Measurements from ENCODE around the gene MBD3L2B.
"Not testable (repeated sequence)": the region's sequence is repeated elsewhere in the genome, so short reads cannot be mapped to it uniquely, and the experiment has no call there.

Gene MBD3L2B

DNA sequence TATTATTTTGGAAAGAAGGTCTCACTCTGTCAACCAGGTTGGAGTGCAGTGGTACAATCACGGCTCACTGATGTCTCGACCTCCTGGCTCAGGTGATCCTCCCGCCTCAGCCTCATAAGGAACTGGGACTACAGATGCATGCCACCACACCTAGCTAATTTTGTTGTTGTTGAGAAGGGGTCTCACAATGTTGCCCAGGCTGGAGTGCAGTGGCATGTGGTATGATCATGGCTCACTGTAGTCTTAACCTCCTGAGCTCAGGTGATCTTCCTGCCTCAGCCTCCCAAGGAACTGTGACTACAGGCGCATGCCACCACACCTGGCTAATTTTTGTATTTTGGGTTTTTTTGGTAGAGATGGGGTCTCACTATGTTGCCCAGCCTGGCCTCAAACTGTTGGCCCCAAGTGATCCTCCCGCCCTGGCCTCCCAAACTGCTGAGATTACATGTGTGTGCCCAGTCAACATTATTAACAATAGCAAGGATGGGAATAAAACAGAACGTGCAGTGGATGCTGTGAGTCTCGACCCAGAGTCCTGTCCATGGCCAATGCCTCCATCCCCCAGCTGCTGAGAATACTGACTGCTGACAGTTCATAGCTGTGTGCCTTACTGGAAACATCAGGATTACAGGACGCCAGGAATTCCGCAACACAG is 42.7 kb upstream of the MBD3L2B start:
- Histone ChIP-seq H3K9me3 (no peaks in the 10 kb centered on the region), H3K27ac (no peak overlapping the region), H3K36me3 (no peaks in the 10 kb centered on the region), H3K4me3 (no peak overlapping the region), H3K4me1 (no peaks in the 10 kb centered on the region), H3K27me3 (no peaks in the 10 kb centered on the region)
- TF ChIP-seq, protein P1, sequence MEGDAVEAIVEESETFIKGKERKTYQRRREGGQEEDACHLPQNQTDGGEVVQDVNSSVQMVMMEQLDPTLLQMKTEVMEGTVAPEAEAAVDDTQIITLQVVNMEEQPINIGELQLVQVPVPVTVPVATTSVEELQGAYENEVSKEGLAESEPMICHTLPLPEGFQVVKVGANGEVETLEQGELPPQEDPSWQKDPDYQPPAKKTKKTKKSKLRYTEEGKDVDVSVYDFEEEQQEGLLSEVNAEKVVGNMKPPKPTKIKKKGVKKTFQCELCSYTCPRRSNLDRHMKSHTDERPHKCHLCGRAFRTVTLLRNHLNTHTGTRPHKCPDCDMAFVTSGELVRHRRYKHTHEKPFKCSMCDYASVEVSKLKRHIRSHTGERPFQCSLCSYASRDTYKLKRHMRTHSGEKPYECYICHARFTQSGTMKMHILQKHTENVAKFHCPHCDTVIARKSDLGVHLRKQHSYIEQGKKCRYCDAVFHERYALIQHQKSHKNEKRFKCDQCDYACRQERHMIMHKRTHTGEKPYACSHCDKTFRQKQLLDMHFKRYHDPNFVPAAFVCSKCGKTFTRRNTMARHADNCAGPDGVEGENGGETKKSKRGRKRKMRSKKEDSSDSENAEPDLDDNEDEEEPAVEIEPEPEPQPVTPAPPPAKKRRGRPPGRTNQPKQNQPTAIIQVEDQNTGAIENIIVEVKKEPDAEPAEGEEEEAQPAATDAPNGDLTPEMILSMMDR (IDR thresholded peaks at IDR 0.05): no peak
- no peak for DNase-seq
- intact Hi-C loops (cut with DNase I; ENCODE audit: low total_unique reads): no loop called here

DNA sequence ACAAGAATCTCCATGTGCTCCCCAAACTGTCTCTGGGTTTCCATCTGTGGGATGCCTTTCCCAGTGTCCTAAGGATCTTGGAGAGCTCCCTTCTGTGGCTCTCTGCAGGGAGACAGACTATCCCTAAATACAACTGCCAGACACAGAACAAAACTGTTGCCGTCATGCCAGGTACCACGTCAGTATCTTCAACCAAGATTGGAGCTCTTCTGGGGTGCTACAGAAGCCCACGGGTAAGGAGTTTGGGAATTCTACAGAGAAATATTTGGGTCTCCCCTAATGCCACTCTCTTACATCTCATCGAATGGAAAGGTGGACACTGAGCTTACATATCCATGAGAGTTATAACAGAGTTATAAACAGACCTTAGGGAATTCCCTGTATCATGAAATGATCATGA is 42.1 kb upstream of the MBD3L2B start:
- no peak overlapping the region for H3K27ac ChIP-seq
- H3K9me3 ChIP-seq: no peaks in the 10 kb centered on the region
- intact Hi-C loops (cut with DNase I; ENCODE audit: low total_unique reads): no loop called here
- no peaks in the 10 kb centered on the region for H3K27me3 ChIP-seq
- TF ChIP-seq, protein P1 (IDR thresholded peaks at IDR 0.05): no peak
- no peaks in the 10 kb centered on the region for H3K36me3 ChIP-seq
- H3K4me3 ChIP-seq: no peak overlapping the region
- no peaks in the 10 kb centered on the region for H3K4me1 ChIP-seq
- no peak for DNase-seq

DNA sequence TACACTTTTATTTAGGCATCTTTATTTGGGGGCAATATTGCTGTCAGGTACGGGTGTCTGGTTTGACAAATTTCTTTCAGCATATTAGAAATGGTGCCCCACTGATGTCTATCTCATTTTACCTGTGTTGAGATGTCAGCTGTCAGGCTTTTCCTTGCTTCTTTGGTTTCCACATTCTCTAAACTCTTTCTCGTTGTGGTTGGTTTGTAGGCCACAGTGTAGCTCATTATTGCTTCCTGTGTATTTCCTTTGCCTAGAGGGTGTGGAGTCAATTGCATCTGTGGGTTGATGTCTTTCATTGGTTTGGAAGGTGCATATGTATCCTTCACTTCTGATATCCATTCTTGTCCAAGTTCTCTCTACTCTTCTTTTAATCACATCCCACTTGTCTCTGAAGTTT is 38.7 kb upstream of the MBD3L2B start:
- intact Hi-C loops (cut with DNase I; ENCODE audit: low total_unique reads); H3K4me3 ChIP-seq; H3K9me3 ChIP-seq; H3K27ac ChIP-seq; H3K27me3 ChIP-seq; DNase-seq; H3K36me3 ChIP-seq; H3K4me1 ChIP-seq: not testable (repeated sequence)

DNA sequence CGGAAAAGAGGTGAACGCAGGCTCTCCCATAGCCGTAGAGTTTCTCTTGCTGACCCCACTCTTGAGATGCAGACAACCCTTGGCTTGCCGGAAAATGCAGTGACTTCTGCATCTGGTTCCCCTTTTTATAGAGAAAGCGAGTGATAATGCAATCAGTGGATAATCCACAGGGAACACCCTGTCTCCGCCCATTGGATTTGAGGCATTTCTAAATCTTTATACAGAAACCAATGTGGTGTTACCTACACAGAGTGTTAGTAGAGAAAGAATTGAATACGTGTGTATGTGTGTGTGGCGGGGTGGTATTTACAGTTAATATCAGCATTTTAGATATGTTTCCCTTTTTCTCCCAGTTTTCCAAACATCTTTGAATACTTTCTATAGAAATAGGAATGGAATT is 37.3 kb upstream of the MBD3L2B start, which contains the start of gene MBD3L3:
Gene MBD3L3 (minus strand): TSS at position 101 of the 400 bp plus-strand sequence. CDS start 71 bp downstream, at position 30.
- intact Hi-C loops (cut with DNase I; ENCODE audit: low total_unique reads); H3K27me3 ChIP-seq; H3K4me3 ChIP-seq; H3K27ac ChIP-seq; H3K36me3 ChIP-seq; H3K4me1 ChIP-seq; DNase-seq; H3K9me3 ChIP-seq: not testable (repeated sequence)

DNA sequence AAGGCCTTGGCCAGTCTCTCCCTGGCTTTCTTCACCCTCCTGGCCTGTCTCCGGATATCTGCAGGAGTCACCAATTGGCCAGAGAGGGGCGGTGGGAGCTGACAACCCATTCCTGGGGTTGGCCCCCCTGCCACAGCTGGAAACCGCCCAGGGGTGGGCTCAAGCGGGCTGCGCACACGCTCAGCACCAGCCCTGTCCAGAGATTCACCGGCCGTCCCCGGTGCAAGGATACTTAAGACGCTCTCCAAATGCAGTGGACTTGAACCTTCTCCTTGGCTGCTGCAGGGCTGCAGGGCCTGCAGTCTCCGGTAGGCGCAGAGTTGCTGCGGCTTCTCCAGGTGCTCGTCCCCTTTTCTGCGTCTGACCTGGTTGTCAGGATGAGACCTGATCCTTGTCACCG is 35.1 kb upstream of the MBD3L2B start:
- H3K36me3 ChIP-seq; H3K27ac ChIP-seq; intact Hi-C loops (cut with DNase I; ENCODE audit: low total_unique reads); H3K27me3 ChIP-seq; DNase-seq; H3K9me3 ChIP-seq; H3K4me1 ChIP-seq; H3K4me3 ChIP-seq: not testable (repeated sequence)

DNA sequence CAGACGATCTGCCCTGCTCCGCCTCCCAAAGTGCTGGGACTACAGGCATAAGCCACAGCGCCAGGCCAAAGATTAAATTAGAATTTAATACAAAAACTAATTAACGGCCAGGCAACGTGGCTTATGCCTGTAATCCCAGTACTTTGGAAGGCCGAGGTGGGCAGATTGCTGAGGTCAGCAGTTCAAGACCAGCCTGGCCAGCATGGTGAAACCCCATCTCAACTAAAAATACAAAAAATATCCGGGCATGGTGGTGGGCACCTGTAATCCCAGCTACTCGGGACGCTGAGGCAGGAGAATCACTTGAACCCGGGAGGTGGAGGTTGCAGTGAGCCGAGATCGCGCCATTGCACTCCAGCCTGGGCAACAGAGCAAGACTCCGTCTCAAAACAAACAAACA is 34.4 kb upstream of the MBD3L2B start:
- H3K27me3 ChIP-seq; H3K9me3 ChIP-seq; DNase-seq; H3K27ac ChIP-seq; H3K4me3 ChIP-seq; H3K4me1 ChIP-seq; H3K36me3 ChIP-seq; intact Hi-C loops (cut with DNase I; ENCODE audit: low total_unique reads): not testable (repeated sequence)

DNA sequence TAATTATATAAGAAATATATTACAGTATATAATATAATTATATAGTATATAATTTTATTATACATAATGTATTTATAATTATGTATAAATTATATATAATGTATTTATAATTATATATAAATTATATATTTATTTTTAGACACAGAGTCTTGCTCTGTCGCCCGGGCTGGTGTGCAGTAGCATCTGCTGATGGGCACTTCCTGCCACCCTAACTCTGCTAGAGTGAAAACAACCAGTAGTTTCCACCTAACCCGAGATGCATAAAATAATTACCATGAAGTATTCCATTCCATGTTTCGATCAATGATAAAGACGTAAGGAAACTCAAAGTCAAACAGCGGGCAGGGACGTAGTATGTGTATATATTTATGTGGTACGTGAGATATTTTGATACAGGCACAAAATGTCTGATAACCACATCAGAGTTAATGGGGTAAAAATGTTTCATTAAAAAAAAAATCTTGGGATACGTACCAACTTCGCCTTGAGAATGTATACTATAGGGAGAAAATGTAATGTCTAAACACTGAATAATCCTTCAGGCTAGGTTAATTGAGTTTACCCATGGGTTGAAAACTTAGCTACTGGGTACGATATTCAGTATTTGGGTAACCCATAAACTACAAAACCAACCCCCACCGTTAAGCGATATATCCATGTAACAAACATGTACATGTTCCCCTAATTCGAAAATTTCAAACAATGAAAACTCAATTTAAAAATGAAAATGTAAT is 33.6 kb upstream of the MBD3L2B start:
- intact Hi-C loops (cut with DNase I; ENCODE audit: low total_unique reads); H3K4me1 ChIP-seq; H3K4me3 ChIP-seq; H3K36me3 ChIP-seq; H3K9me3 ChIP-seq; H3K27me3 ChIP-seq; H3K27ac ChIP-seq; DNase-seq: not testable (repeated sequence)

DNA sequence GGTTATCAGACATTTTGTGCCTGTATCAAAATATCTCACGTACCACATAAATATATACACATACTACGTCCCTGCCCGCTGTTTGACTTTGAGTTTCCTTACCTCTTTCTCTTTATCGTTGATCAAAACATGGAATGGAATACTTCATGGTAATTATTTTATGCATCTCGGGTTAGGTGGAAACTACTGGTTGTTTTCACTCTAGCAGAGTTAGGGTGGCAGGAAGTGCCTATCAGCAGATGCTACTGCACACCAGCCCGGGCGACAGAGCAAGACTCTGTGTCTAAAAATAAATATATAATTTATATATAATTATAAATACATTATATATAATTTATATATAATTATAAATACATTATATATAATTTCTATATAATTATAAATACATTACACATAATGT is 31.7 kb upstream of the MBD3L2B start:
- H3K4me1 ChIP-seq; H3K9me3 ChIP-seq; intact Hi-C loops (cut with DNase I; ENCODE audit: low total_unique reads); H3K27ac ChIP-seq; H3K27me3 ChIP-seq; DNase-seq; H3K4me3 ChIP-seq; H3K36me3 ChIP-seq: not testable (repeated sequence)

DNA sequence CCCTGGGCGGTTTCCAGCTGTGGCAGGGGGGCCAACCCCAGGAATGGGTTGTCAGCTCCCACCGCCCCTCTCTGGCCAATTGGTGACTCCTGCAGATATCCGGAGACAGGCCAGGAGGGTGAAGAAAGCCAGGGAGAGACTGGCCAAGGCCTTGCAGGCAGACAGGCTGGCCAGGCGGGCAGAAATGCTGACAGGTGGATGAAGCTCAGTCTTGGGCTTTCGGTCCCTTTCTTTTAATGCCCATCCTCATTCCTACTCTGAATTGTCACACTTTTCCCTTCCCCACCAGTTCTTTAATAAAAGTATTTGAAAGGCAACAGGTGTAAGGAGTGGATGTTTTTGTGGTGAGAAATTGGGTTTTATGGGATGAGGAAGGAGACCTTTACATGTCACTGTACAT is 30.2 kb upstream of the MBD3L2B start:
- intact Hi-C loops (cut with DNase I; ENCODE audit: low total_unique reads); H3K27ac ChIP-seq; DNase-seq; H3K4me3 ChIP-seq; H3K27me3 ChIP-seq; H3K4me1 ChIP-seq; H3K36me3 ChIP-seq; H3K9me3 ChIP-seq: not testable (repeated sequence)

DNA sequence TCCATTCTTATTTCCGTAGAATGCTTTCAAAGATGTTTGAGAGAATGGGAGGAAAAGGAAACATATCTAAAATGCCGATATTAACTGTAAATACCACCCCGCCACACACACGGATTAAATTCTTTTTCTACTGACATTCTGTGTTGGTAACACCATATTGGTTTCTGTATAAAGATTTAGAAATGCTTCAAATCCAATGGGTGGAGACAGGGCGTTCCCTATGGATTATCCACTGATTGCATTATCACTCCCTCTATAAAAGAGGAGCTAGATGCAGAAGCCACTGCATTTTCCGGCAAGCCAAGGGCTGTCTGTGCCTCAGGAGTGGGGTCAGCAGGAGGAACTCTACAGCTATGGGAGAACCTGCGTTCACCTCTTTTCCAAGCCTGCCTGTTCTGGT is 27.8 kb upstream of the MBD3L2B start, which contains the start of gene MBD3L2:
Gene MBD3L2 (plus strand): TSS at position 301 of the 400 bp plus-strand sequence. CDS start 53 bp downstream, at position 354.
- H3K27me3 ChIP-seq; DNase-seq; H3K4me3 ChIP-seq; H3K27ac ChIP-seq; H3K36me3 ChIP-seq; H3K9me3 ChIP-seq; intact Hi-C loops (cut with DNase I; ENCODE audit: low total_unique reads); H3K4me1 ChIP-seq: not testable (repeated sequence)

DNA sequence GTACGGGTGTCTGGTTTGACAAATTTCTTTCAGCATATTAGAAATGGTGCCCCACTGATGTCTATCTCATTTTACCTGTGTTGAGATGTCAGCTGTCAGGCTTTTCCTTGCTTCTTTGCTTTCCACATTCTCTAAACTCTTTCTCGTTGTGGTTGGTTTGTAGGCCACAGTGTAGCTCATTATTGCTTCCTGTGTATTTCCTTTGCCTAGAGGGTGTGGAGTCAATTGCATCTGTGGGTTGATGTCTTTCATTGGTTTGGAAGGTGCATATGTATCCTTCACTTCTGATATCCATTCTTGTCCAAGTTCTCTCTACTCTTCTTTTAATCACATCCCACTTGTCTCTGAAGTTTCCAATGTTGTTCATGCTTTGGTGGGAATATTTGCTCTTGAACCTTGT is 20.3 kb upstream of the MBD3L2B start:
- H3K27ac ChIP-seq; H3K4me1 ChIP-seq; DNase-seq; H3K9me3 ChIP-seq; H3K27me3 ChIP-seq; H3K4me3 ChIP-seq; intact Hi-C loops (cut with DNase I; ENCODE audit: low total_unique reads); H3K36me3 ChIP-seq: not testable (repeated sequence)

DNA sequence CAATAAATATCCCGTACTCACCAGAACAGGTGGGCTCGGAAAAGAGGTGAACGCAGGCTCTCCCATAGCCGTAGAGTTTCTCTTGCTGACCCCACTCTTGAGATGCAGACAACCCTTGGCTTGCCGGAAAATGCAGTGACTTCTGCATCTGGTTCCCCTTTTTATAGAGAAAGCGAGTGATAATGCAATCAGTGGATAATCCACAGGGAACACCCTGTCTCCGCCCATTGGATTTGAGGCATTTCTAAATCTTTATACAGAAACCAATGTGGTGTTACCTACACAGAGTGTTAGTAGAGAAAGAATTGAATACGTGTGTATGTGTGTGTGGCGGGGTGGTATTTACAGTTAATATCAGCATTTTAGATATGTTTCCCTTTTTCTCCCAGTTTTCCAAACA is 18.8 kb upstream of the MBD3L2B start, which contains the start of gene MBD3L4:
Gene MBD3L4 (minus strand): TSS at position 101 of the 400 bp plus-strand sequence. CDS start 35 bp downstream, at position 66.
- DNase-seq; H3K27ac ChIP-seq; intact Hi-C loops (cut with DNase I; ENCODE audit: low total_unique reads); H3K9me3 ChIP-seq; H3K4me3 ChIP-seq; H3K4me1 ChIP-seq; H3K36me3 ChIP-seq; H3K27me3 ChIP-seq: not testable (repeated sequence)
